Erythroblast (primary cell): ENCODE data around the gene MSMB.
A peak's percentile ranks its signal among the peaks of the same experiment; 100 is the strongest.
"Not testable (repeated sequence)": the region's sequence is repeated elsewhere in the genome, so short reads cannot be mapped to it uniquely, and the experiment has no call there.

ENCODE experiments used
- DNase-seq, 2 experiments: peaks; one replicate each; lab custom pipeline; 2025; lab: John Stamatoyannopoulos, UW
- GATA1 ChIP-seq: IDR thresholded peaks from 2 replicates; pipeline ENCODE4 v1.6.1; 2011; ENCODE audit warnings: low read depth, mild to moderate bottlenecking, control low read depth, low read length, moderate library complexity
- POLR2A ChIP-seq: IDR thresholded peaks from 2 replicates; pipeline ENCODE4 v1.6.1; 2011; ENCODE audit warnings: mild to moderate bottlenecking, low read length

Gene MSMB

DNA sequence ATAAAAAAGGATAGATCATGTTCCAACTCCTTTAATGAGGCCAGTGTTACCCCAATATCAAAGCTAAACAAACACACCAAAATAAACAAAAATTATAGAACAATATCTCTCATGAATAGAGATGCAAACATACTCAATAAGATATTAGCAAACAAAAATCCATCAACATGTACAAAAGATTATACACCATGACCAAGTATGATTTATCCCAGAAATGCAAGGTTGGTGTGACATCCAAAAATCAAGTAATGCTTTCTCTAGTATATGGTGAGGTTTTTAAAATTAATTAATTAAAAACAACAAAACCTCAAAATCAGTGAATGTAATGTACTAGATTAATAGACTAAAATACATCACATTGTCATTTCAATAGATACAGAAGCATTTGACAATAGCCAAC lies 11.0 kb upstream of the MSMB start:
- DNase-seq: no peak
- TF ChIP-seq GATA1: no peak
- no peak for TF ChIP-seq POLR2A

GRCh38 chr10:46055771-46056170 lies 9.7 kb upstream of the MSMB start:
- DNase-seq: no peak
- no peak for TF ChIP-seq GATA1
- TF ChIP-seq POLR2A: no peak

GRCh38 chr10:46053534-46054434 lies 7.7 kb upstream of the MSMB start:
- DNase-seq: peak in 1 of 2 experiments; percentile 11
- TF ChIP-seq POLR2A: no peak
- no peak for TF ChIP-seq GATA1

GRCh38 chr10:46052791-46053375 lies 6.8 kb upstream of the MSMB start:
- TF ChIP-seq POLR2A (no peak), GATA1 (no peak)
- DNase-seq: no peak

DNA sequence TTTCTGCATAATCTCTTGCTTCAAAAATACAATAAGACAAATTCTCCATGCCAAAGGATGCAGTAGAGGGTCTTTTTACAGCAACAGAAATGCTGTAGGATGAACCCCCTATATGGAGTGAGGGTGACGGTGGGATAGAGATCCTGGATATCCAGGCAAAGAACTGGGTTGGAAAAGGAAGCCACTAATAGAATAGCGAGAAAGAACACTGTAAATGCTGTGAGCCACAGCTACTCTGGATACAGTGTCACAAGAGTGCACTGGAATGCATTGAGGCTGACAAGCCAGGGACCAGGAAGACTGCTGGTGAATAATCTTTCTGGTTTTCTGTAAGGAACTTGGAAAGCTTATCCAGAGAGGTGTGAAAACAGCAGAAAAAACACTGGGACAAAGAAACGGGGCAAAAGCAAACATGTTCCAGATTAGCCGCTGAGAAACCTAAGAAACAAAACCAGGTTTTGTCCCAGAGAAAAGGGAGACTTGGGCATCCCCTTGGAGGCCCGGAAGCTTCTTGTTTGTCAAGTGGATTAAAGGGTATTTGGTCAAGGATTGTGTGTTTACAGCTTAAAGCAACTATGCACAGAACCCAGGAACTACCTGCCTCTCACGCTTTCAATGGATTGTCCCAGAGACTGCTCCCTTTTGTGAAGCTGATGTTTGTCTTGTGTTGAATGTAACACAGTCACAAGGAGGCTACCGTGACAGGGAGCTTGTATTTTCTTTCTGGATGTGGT lies 6.2 kb upstream of the MSMB start:
- no peak for DNase-seq
- TF ChIP-seq POLR2A (no peak), GATA1 (no peak)

DNA sequence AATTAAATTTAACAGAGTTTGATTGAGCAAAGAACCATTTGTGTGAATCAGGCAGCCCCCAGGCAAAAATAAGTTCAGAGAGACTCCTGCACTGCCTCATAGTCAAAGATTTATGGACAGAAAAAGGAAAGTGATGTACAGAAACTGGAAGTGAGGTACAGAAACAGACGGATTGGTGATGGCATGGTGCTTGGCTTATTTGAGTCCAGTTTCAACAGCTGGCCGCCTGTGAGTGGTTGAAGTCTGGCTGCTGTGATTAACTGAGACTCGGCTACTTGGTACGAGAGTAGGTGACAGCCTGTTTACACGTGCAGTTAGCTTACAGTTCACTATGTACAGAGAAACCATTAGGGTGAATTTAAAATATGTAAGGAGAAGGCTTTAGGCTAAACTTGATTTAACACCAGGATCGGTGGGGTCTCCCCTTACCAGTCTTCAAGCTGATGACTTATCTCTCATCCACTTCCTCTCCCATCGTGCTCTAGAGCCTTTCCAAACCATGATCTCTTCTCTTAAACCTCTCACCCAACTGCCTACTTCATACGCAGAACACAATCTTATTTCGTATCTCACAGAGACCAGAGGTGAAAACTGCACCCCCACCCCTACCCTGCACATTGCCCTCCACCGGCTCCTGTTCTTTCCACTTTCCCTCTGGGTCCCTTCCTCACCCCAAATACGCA lies 5.0 kb upstream of the MSMB start:
- no peak for DNase-seq
- no peak for TF ChIP-seq GATA1
- no peak for TF ChIP-seq POLR2A

DNA sequence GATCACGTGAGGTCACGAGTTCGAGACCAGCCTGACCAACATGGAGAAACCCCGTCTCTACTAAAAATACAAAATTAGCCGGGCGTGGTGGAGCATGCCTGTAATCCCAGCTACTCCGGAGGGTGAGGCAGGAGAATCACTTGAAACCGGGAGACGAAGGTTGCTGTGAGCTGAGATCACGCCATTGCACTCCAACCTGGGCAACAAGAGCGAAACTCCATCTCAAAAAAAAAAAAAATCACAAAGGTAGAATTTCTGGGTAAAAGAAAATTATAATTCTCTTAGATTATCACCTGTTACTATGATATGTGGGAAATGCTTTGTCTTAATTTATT lies 3.4 kb upstream of the MSMB start:
- not testable (repeated sequence) for DNase-seq

DNA sequence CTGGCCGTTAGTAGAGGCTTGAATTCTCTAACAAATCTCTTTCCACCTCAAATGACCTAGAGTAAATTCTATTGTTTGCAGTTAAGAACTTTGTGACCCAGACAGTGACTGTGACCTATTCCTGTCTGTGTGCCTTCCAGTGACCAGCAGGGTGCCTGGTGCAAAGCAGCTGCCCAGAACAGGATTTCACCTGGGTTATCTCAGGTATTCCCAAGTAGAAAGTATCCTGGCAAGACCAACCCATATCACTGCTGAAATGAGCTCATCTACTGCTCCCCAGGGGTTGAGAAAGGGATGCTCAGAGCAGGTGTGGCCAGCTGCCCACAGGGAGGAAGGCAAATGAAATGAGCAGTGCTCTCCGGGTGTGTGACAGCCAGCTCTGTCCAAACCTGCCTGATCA lies 2.1 kb upstream of the MSMB start:
- TF ChIP-seq POLR2A (no peak), GATA1 (no peak)
- DNase-seq: no peak

DNA sequence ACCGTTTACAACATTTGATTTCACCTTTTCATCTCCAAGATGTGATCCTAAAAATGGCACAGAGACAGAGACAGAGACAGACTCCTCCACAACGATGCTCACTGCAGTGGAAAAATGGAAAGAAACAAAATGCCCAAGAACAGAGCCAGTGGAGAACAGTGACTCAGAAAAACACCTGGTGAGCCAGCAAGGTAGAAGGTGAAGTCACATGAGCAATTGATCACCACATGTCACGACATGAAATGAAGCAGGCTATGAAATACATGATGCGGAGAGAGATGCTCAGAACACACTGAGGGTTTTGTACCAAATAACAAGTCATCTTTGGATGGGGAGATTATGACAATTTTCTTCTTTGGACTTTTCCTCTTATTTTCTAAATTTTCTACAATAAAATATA lies 3.5 kb downstream of the MSMB start:
- DNase-seq: no peak
- no peak for TF ChIP-seq POLR2A
- no peak for TF ChIP-seq GATA1

GRCh38 chr10:46040004-46040403 lies 6.1 kb downstream of the MSMB start:
- no peak for DNase-seq
- no peak for TF ChIP-seq GATA1
- no peak for TF ChIP-seq POLR2A

GRCh38 chr10:46037107-46037825 lies 8.8 kb downstream of the MSMB start:
- DNase-seq: no peak
- TF ChIP-seq GATA1 (no peak), POLR2A (no peak)

GRCh38 chr10:46035923-46036849 lies 9.9 kb downstream of the MSMB start:
- no peak for TF ChIP-seq POLR2A
- no peak for TF ChIP-seq GATA1
- no peak for DNase-seq
